NCI-H1436 (cell line): ENCODE data around the gene SPA17.
A peak's percentile ranks its signal among the peaks of the same experiment; 100 is the strongest.

ENCODE experiments used
- DNase-seq: peaks from one replicate; lab custom pipeline; 2025; lab: John Stamatoyannopoulos, UW

The SPA17 gene

GRCh38 chr11:124724979-124725718, 51.4 kb downstream of the SPA17 start:
- DNase-seq = peak; percentile 70

GRCh38 chr11:124725719-124726105, 52.0 kb downstream of the SPA17 start:
- DNase-seq = no peak

GRCh38 chr11:124727474-124727873, 53.8 kb downstream of the SPA17 start:
- DNase-seq = no peak

GRCh38 chr11:124728134-124728533, 54.4 kb downstream of the SPA17 start:
- DNase-seq = no peak

- no peak for DNase-seq
Measured at GRCh38 chr11:124729571-124729970, 55.9 kb downstream of the SPA17 start.

GRCh38 chr11:124732230-124732629, 58.5 kb downstream of the SPA17 start:
- DNase-seq = no peak

- DNase-seq = no peak
Measured at GRCh38 chr11:124736736-124737135, 63.0 kb downstream of the SPA17 start.

- no peak for DNase-seq
Measured at GRCh38 chr11:124737638-124738305, 64.1 kb downstream of the SPA17 start.

- DNase-seq = no peak
Measured at GRCh38 chr11:124738713-124739478, 65.2 kb downstream of the SPA17 start.

GRCh38 chr11:124739479-124740276, 66.0 kb downstream of the SPA17 start, which contains the start of gene NRGN:
Gene NRGN, plus strand, starts transcription at chr11:124739942. Its CDS starts 143 bp downstream, at chr11:124740085.
- peak; percentile 90 for DNase-seq

GRCh38 chr11:124740277-124740882, 66.7 kb downstream of the SPA17 start:
- peak; percentile 17 for DNase-seq

- no peak for DNase-seq
Measured at GRCh38 chr11:124742555-124742954, 68.9 kb downstream of the SPA17 start.

- DNase-seq = no peak
Measured at GRCh38 chr11:124743050-124743449, 69.3 kb downstream of the SPA17 start.

- no peak for DNase-seq
Measured at GRCh38 chr11:124745270-124745834, 71.6 kb downstream of the SPA17 start.

- DNase-seq = no peak
Measured at GRCh38 chr11:124745835-124746620, 72.3 kb downstream of the SPA17 start.

- DNase-seq = peak; percentile 41
Measured at GRCh38 chr11:124746621-124747243, 73.0 kb downstream of the SPA17 start.
